SK-N-SH (cell line): ENCODE data around the gene SEC23A. TPM values are rescaled to one million over a fixed set of nuclear protein-coding genes. Genes with fewer than 3 reads are reported as not detected.

ENCODE experiments used
- CTCF ChIA-PET: fragments of 300-600, 350-600 bp; formaldehyde crosslinking; extraction: SDS; loops from one replicate; lab custom pipeline; 2021; lab: Yijun Ruan, JAX
- POLR2A ChIA-PET: fragments of 350-600 bp; sonication (Branson Sonifier 250); formaldehyde crosslinking; extraction: SDS; loops from one replicate; lab custom pipeline; 2020; ENCODE audit warnings: antibody characterized with exemption, inconsistent platforms; lab: Yijun Ruan, JAX
- DNase-seq: peaks from one replicate; pipeline ENCODE4 v3.0.0; 2012
- H2AFZ ChIP-seq: fragments of 200-600 bp; sonication (generic); 2 replicates; pipeline ENCODE4 v1.8.1; 2016; ENCODE audit warnings: antibody characterized with exemption, mild to moderate bottlenecking, low read depth
- H3F3A ChIP-seq: fragments of 200-600 bp; sonication (generic); replicated peaks from 2 replicates; pipeline ENCODE3; 2016; ENCODE audit warnings: antibody characterized with exemption, mild to moderate bottlenecking; ENCODE audit not compliant: insufficient read depth
- H3K27ac ChIP-seq, 2 experiments: fragments of 200-500 bp in 1 of 2; fragments of 200-600 bp in 1 of 2; sonication (Bioruptor generic) in 1 of 2; sonication (generic), shearing (Covaris generic) in 1 of 2; 2 replicates each; pipeline versions ENCODE4 v1.5.1 to v1.6.1; 2014 to 2016; ENCODE audit warnings: low read depth in 2 of 2, inconsistent platforms in 1 of 2, low read length in 1 of 2, mild to moderate bottlenecking in 1 of 2, mixed read lengths in 1 of 2
- H3K27me3 ChIP-seq: fragments of 200-600 bp; sonication (generic), shearing (Covaris generic); 2 replicates; pipeline ENCODE4 v1.6.1; 2016; ENCODE audit warnings: mixed run types; ENCODE audit not compliant: insufficient read depth
- H3K36me3 ChIP-seq, 2 experiments: fragments of 200-500 bp in 1 of 2; fragments of 200-600 bp in 1 of 2; sonication (Bioruptor generic) in 1 of 2; sonication (generic) in 1 of 2; replicated peaks in 1 of 2; 2 replicates each; pipeline versions ENCODE3 to v1.5.1; 2014 to 2016; ENCODE audit warnings: low read length in 1 of 2, mild to moderate bottlenecking in 1 of 2; ENCODE audit not compliant: insufficient read depth in 2 of 2, control insufficient read depth in 1 of 2
- H3K4me1 ChIP-seq, 2 experiments: fragments of 200-500 bp in 1 of 2; fragments of 200-600 bp in 1 of 2; sonication (Bioruptor generic) in 1 of 2; sonication (generic), shearing (Covaris generic) in 1 of 2; 2 replicates each; pipeline versions ENCODE4 v1.5.1 to v1.6.1; 2014 to 2016; ENCODE audit warnings: low read depth in 1 of 2, low read length in 1 of 2, mixed run types in 1 of 2; ENCODE audit not compliant: insufficient read depth in 2 of 2, control insufficient read depth in 1 of 2
- H3K4me2 ChIP-seq: fragments of 200-600 bp; sonication (generic), shearing (Covaris generic); 2 replicates; pipeline ENCODE4 v1.6.1; 2017; ENCODE audit warnings: mixed run types
- H3K4me3 ChIP-seq, 2 experiments: fragments of 200-500 bp in 1 of 2; fragments of 200-600 bp in 1 of 2; sonication (Bioruptor generic) in 1 of 2; sonication (generic), shearing (Covaris generic) in 1 of 2; 2 replicates each; pipeline versions ENCODE4 v1.5.1 to v1.8.1; 2014 to 2016; ENCODE audit warnings: low read depth in 2 of 2, inconsistent platforms in 1 of 2, low read length in 1 of 2, mild to moderate bottlenecking in 1 of 2, mixed read lengths in 1 of 2, moderate library complexity in 1 of 2
- H3K79me2 ChIP-seq: fragments of 200-600 bp; sonication (generic); 2 replicates; pipeline ENCODE4 v1.8.1; 2017; ENCODE audit warnings: mild to moderate bottlenecking; ENCODE audit not compliant: insufficient read depth
- H3K9ac ChIP-seq: fragments of 200-600 bp; sonication (generic); 2 replicates; pipeline ENCODE4 v1.6.1; 2017; ENCODE audit warnings: mixed run types
- H3K9me2 ChIP-seq: fragments of 200-600 bp; sonication (generic); 2 replicates; pipeline ENCODE4 v1.6.1; 2017; ENCODE audit warnings: mixed run types
- H3K9me3 ChIP-seq: fragments of 200-600 bp; sonication (generic); 2 replicates; pipeline ENCODE4 v1.6.1; 2017; ENCODE audit warnings: mixed run types, mild to moderate bottlenecking, moderate library complexity
- H4K20me1 ChIP-seq: fragments of 200-600 bp; sonication (generic); 2 replicates; pipeline ENCODE4 v1.6.1; 2017; ENCODE audit warnings: mild to moderate bottlenecking, mixed run types; ENCODE audit not compliant: insufficient read depth
- EP300 ChIP-seq, 2 experiments: IDR thresholded peaks; 2 replicates each; pipeline versions ENCODE4 v1.4.0 to v1.6.1; 2012; ENCODE audit warnings: borderline replicate concordance in 1 of 2, low read depth in 1 of 2, low read length in 1 of 2
- MAX ChIP-seq: IDR thresholded peaks from 2 replicates; pipeline ENCODE4 v1.4.0; 2012; ENCODE audit warnings: low read depth
- RCOR1 ChIP-seq: fragments of 150-350 bp; IDR thresholded peaks from 2 replicates; pipeline ENCODE4 v1.6.1; 2017; ENCODE audit warnings: antibody characterized with exemption, low read length
- REST ChIP-seq: IDR thresholded peaks from 2 replicates; pipeline ENCODE4 v1.6.1; 2012; ENCODE audit warnings: mild to moderate bottlenecking, low read depth, low read length, moderate library complexity
- RFX5 ChIP-seq: IDR thresholded peaks from 2 replicates; pipeline ENCODE4 v1.6.1; 2012; ENCODE audit warnings: mild to moderate bottlenecking, improper control_type of control experiment, low read length
- SIN3A ChIP-seq: IDR thresholded peaks from 2 replicates; pipeline ENCODE4 v1.6.1; 2012; ENCODE audit warnings: low read depth, mild to moderate bottlenecking, low read length, moderate library complexity, borderline replicate concordance
- SMC3 ChIP-seq: IDR thresholded peaks from 2 replicates; pipeline ENCODE4 v1.6.1; 2012; ENCODE audit warnings: low read depth, low read length, improper control_type of control experiment
- ZBTB33 ChIP-seq: IDR thresholded peaks from 2 replicates; pipeline ENCODE4 v1.4.0; 2012; ENCODE audit warnings: low read depth, borderline replicate concordance
- WGBS: methylation state at CpG from one replicate; pipeline ENCODE4 v1.1.6; 2017; ENCODE audit warnings: low lambda C conversion rate; 5-methylcytosine and 5-hydroxymethylcytosine counted together
- polyA plus RNA-seq, 3 experiments: library from polyadenylated mRNA; depleted of rRNA; stranded (reverse); fragments of >200 nt; gene quantifications; 2 replicates each; pipeline ENCODE4 v1.2.3, GENCODE V29; 2012

Gene SEC23A
- polyA plus RNA-seq, 1 of the 3 experiments (the other 2 are of a cell fraction), result 30.0 TPM

- TF ChIP-seq ZBTB33, result no peak
Measured at GRCh38 chr14:38989922-38990546, 113.0 kb downstream of the SEC23A start (continued).

DNA sequence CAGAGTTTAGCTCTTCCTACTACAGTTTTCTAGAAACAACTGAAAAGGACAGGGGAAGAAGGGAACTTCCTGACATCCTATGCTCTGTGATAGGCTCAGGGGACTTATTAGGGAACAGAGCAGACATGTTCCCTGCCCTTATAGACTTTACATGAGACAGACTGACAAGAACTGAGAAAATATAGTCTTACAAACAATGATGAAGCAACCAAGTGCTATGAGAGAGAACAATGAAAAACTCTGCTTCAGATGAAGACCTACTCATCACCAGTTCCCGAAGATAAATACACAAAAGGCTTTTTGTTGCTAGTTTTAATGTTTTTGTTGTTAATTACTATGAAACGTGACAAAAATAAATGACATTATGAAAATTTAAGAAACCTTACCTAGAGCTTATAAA, 115.3 kb downstream of the SEC23A start:
- no peaks in the 10 kb centered on the region for H3K36me3 ChIP-seq
- no peak overlapping the region for H2AFZ ChIP-seq
- 47% methylated on average over 2 of the region's 2 CpGs for WGBS

DNA sequence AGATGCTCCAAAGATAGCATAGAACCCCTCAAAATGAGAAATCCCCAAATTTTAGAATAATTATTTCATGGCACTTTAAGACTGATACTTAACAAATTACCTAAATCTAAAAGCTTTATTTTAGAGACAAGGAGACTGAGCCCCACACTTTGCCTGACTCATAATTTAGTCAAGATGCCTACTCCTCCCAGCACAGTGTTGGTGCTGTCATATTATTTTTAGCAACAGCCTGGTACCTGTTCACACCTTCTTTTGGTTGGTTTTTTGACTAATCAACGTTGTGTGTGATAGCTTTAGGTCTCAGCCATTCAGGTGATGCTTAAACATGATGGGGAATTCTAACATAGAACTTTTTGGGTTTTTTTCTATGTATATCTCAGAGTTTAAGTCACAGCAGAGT, 120.2 kb downstream of the SEC23A start:
- no peaks in the 10 kb centered on the region for H3K36me3 ChIP-seq
- H4K20me1 ChIP-seq, result no peaks in the 10 kb centered on the region
- H3K9me2 ChIP-seq, result no peaks in the 10 kb centered on the region
- no peaks in the 10 kb centered on the region for H3K79me2 ChIP-seq
- no peaks in the 10 kb centered on the region for H3K9me3 ChIP-seq
- H3K9ac ChIP-seq, result no peak overlapping the region
- TF ChIP-seq SMC3 (no peak), MAX (no peak), SIN3A (no peak), EP300 (IDR thresholded peaks at IDR 0.05; ENCODE audit: borderline replicate concordance in 1 of 2, low read depth in 1 of 2, low read length in 1 of 2) (no peak), RFX5 (no peak), RCOR1 (no peak)
- H3K27ac ChIP-seq, result no peak overlapping the region
- H3F3A ChIP-seq, result no peaks in the 10 kb centered on the region
- DNase-seq, result no peak
- no peak overlapping the region for H2AFZ ChIP-seq
- H3K4me1 ChIP-seq, result no peaks in the 10 kb centered on the region
- ChIA-PET CTCF (no interaction called here), POLR2A (no interaction called here)
- 0% methylated on average over 1 of the region's 1 CpG for WGBS
- H3K4me2 ChIP-seq, result no peak overlapping the region
- H3K27me3 ChIP-seq, result no peaks in the 10 kb centered on the region
- no peak overlapping the region for H3K4me3 ChIP-seq

More for the DNA sequence above, 115.3 kb downstream of the SEC23A start:
- no peak overlapping the region for H3K9ac ChIP-seq
- TF ChIP-seq REST, result no peak
- no peak for TF ChIP-seq RCOR1
- no peaks in the 10 kb centered on the region for H3K9me2 ChIP-seq
- H3K27ac ChIP-seq, result no peak overlapping the region
- no peaks in the 10 kb centered on the region for H3K27me3 ChIP-seq
- no peaks in the 10 kb centered on the region for H3K9me3 ChIP-seq
- no peaks in the 10 kb centered on the region for H3F3A ChIP-seq
- no peaks in the 10 kb centered on the region for H3K4me1 ChIP-seq
- CTCF ChIA-PET, result no interaction called here
- H3K79me2 ChIP-seq, result no peaks in the 10 kb centered on the region
- no peaks in the 10 kb centered on the region for H4K20me1 ChIP-seq
- H3K4me3 ChIP-seq, result no peak overlapping the region
- H3K4me2 ChIP-seq, result no peak overlapping the region
- POLR2A ChIA-PET, result no interaction called here
- no peak for DNase-seq
